Kidney epithelial cell (primary cell): ENCODE measurements around the gene PCNX1. TPM values are rescaled to one million over a fixed set of nuclear protein-coding genes. Genes with fewer than 3 reads are reported as not detected.
A peak's percentile ranks its signal among the peaks of the same experiment; 100 is the strongest.
"Not testable (repeated sequence)": the region's sequence is repeated elsewhere in the genome, so short reads cannot be mapped to it uniquely, and the experiment has no call there.

Experiments
- DNase-seq: peaks from one replicate; pipeline ENCODE4 v3.0.0-alpha.2; 2010; ENCODE audit warnings: low read depth
- H3K27me3 ChIP-seq: 2 replicates; pipeline ENCODE4 v1.6.0; 2011; ENCODE audit warnings: low read length; ENCODE audit not compliant: control insufficient read depth, insufficient read depth
- H3K36me3 ChIP-seq: 2 replicates; pipeline ENCODE4 v1.5.1; 2011; ENCODE audit warnings: low read length; ENCODE audit not compliant: control insufficient read depth, insufficient read depth
- H3K4me3 ChIP-seq: 2 replicates; pipeline ENCODE4 v1.5.1; 2011; ENCODE audit warnings: low read depth, mild to moderate bottlenecking, control low read depth, low read length
- total RNA-seq: library from RNA; depleted of rRNA; stranded (reverse); fragments of >200 nt; gene quantifications from 2 replicates; pipeline ENCODE4 v1.2.3, GENCODE V29; 2015
- TF ChIP-seq, protein P1 (sequence below): IDR thresholded peaks from 2 replicates; pipeline ENCODE4 v1.5.1; 2011; ENCODE audit warnings: mild to moderate bottlenecking, moderate library complexity, low read length, control low read depth, inconsistent platforms; ENCODE audit not compliant: insufficient read depth, poor library complexity, severe bottlenecking

Gene PCNX1
- total RNA-seq, 1 donor from 2014 or later = 26.9 TPM

DNA sequence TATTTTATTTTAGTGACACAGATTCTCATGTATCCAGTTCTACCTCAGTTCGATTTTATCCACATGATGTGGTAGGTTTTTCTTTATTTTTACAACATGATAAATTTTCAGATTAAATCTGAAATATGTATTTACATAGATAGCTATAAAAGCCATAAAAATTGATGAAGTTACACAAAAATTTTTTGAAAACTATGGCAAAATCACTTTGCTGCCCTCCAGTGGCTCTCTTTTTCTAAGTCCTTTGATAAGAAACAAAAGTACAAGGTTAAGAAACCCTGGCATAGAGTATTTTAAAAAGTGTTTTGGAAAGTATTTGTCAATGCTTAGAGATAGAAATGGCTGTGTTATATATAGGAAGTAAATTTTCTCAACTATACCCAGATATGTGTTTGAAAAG lies 104.2 kb downstream of the PCNX1 start:
- DNase-seq = no peak
- Histone ChIP-seq H3K4me3 (no peak overlapping the region), H3K27me3 (no peaks in the 10 kb centered on the region), H3K36me3 (no peaks in the 10 kb centered on the region)
- TF ChIP-seq, protein P1, sequence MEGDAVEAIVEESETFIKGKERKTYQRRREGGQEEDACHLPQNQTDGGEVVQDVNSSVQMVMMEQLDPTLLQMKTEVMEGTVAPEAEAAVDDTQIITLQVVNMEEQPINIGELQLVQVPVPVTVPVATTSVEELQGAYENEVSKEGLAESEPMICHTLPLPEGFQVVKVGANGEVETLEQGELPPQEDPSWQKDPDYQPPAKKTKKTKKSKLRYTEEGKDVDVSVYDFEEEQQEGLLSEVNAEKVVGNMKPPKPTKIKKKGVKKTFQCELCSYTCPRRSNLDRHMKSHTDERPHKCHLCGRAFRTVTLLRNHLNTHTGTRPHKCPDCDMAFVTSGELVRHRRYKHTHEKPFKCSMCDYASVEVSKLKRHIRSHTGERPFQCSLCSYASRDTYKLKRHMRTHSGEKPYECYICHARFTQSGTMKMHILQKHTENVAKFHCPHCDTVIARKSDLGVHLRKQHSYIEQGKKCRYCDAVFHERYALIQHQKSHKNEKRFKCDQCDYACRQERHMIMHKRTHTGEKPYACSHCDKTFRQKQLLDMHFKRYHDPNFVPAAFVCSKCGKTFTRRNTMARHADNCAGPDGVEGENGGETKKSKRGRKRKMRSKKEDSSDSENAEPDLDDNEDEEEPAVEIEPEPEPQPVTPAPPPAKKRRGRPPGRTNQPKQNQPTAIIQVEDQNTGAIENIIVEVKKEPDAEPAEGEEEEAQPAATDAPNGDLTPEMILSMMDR = peak; percentile 13

DNA sequence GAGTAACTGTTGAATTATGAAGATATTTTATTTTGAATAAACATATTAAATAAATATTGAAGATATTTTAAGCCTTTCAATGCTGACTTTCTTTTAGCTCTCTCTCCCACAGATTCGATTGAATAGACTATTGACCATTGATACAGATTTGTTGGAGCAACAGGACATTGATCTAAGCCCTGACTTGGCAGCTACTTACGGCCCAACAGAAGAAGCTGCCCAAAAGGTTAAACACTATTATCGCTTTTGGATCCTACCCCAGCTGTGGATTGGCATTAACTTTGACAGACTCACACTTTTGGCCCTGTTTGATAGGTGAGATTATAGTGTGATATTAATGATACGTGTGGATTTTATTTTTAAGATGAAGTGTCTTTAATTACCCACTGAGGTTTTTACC lies 105.6 kb downstream of the PCNX1 start:
- H3K36me3 ChIP-seq = no peaks in the 10 kb centered on the region
- no peaks in the 10 kb centered on the region for H3K27me3 ChIP-seq
- TF ChIP-seq, protein P1 = no peak
- H3K4me3 ChIP-seq = no peak overlapping the region
- no peak for DNase-seq

DNA sequence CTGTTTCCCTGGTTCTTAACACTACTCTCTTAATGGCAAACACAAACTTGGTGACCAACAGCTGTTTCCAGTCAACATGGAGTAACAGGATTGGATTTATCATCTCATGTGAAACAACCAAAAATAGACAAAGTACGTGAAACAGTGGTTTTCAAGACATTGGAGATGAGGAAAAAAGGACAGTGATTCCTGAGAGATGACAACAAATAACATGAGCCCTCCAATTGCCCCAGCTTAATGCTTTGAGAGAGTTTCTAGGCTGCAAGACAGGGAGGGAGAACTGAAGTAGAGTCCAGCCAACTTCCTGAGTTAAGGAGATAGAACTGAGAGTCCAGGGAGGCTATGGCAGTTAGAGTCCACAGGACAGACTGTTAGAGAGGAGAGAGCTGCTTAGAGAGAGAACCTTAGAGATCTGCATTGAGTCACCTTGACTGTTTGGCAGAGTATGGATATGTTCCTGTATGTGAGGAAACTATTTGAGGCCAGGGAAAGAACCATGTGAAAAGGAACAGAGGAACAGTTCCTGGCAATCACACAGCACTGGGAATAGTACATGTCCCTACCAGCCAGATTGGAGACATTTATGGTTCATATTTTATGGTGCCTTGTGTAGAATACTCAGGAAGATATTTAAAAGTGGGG lies 106.4 kb downstream of the PCNX1 start:
- no peak for DNase-seq
- Histone ChIP-seq H3K27me3 (no peaks in the 10 kb centered on the region), H3K36me3 (no peaks in the 10 kb centered on the region), H3K4me3 (no peak overlapping the region)
- TF ChIP-seq, protein P1 = no peak

DNA sequence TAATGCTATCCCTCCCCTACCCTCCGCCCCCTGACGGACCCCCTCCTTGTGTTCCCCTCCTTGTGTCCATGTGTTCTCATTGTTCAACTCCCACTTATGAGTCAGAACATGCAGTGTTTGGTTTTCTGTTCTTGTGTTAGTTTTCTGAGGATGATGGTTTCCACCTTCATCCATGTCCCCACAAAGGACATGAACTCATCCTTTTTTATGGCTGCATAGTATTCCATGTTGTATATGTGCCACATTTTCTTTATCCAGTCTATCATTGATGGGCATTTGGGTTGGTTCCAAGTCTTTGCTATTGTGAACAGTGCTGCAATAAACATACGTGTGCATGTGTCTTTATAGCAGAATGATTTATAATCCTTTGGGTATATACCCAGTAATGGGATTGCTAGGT lies 112.7 kb downstream of the PCNX1 start:
- not testable (repeated sequence) for H3K4me3 ChIP-seq, DNase-seq, H3K27me3 ChIP-seq, H3K36me3 ChIP-seq

DNA sequence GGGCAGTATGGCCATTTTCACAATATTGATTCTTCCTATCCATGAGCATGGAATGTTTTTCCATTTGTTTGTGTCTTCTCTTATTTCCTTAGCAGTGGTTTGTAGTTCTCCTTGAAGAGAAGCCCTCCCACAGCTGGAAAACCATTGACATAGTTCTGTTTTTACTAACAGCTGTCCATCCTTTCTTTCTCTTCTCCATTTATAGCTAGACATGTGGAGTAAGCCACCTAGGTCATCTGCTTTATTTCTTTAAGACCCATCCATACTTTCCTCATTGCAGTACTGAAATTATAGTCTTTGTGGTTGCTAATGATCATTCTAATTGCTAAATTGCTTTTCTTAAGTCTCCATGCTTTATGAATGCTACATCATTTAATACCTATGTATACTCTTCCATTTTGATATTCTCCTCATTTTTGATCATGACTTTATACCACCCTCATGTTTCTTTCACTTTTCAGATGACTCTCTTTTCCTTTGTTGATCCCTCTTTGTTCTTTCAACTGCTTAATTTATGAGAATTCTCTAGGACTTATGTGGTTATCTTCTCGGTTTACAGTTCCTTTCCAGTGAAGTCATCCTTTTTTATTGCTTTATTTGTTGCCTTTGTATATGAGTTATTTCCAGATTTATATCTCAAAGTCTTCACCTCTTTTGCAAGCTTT lies 114.2 kb downstream of the PCNX1 start:
- Histone ChIP-seq H3K27me3 (no peaks in the 10 kb centered on the region), H3K36me3 (no peaks in the 10 kb centered on the region), H3K4me3 (no peak overlapping the region)
- peak; percentile 9 for DNase-seq
- TF ChIP-seq, protein P1 = no peak

DNA sequence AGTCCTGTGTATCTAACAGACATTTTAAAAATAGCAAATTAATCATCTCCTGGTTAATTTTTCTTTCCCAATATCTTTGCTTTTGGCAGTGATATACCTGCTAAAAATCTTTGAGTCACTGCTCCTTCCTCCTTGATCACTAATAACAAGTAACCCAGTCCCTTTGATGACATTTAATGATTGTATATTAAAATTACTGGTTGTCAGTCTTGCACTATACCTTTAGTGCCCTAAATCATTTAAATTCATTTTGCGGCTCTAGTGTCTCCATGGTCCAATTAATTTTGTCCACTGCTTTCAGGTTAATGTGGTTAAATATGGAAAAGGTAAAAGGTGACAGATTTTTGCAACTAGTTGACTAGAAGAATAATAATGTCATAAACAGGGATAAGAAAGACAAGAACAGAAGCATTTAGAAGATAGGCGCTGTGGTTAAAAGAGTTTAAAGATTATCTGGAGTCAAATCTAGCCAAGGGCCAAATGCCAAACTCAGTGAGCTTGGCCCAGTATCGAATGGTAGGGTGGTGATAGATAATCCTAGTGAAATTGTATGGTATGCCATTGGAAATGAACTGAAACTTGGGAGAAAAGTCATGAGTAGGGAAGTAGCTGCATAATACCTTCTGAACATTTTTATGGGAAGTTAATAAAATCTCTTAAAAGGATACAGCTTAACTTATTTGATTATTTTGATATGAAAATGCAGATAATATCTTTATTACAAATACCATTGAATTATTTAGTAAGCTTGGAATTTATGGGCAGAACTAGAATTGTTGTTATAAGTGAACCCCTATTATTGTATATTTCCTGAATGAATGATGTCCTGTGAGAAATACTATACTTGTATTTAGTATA lies 115.0 kb downstream of the PCNX1 start:
- TF ChIP-seq, protein P1 = no peak
- Histone ChIP-seq H3K4me3 (no peak overlapping the region), H3K36me3 (no peaks in the 10 kb centered on the region), H3K27me3 (no peaks in the 10 kb centered on the region)
- DNase-seq = no peak
